ENCODE measurements around the gene CLDN4.

DNA sequence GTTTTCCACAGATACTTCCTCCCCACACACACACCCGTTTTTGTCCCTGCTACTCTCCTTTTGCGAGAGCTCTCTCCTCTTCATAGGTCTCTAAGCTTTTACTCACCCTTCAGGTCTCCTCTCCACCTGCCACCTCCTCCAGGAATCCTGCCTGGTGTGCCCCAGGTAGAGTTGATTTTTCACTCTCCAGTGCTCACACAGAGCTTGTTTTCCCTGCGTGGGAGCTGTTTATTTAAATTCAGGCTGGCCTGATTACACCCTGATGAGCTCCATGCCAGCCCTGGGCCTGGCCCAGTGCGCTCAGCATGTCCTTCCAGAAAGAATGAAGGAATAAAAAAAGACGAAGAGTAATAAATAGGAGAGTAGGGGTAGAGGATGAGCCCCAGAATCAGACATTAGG is 7.5 kb upstream of the CLDN4 start:
- TF ChIP-seq, protein P1, sequence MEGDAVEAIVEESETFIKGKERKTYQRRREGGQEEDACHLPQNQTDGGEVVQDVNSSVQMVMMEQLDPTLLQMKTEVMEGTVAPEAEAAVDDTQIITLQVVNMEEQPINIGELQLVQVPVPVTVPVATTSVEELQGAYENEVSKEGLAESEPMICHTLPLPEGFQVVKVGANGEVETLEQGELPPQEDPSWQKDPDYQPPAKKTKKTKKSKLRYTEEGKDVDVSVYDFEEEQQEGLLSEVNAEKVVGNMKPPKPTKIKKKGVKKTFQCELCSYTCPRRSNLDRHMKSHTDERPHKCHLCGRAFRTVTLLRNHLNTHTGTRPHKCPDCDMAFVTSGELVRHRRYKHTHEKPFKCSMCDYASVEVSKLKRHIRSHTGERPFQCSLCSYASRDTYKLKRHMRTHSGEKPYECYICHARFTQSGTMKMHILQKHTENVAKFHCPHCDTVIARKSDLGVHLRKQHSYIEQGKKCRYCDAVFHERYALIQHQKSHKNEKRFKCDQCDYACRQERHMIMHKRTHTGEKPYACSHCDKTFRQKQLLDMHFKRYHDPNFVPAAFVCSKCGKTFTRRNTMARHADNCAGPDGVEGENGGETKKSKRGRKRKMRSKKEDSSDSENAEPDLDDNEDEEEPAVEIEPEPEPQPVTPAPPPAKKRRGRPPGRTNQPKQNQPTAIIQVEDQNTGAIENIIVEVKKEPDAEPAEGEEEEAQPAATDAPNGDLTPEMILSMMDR (conservative IDR thresholded peaks at IDR 0.05; ENCODE audit: low read depth, low read length): no peak
- TF ChIP-seq EZH2 (IDR thresholded peaks at IDR 0.05; ENCODE audit: borderline replicate concordance, low read depth, low read length, poor library complexity, severe bottlenecking): no peak

Data from A673 (cell line).